ENCODE data around the gene DCLK1. TPM values are rescaled to one million over a fixed set of nuclear protein-coding genes. Genes with fewer than 3 reads are reported as not detected.

Gene DCLK1
- total RNA-seq, 1 experiment from 2014 or later, result not detected

GRCh38 chr13:36061054-36061453 lies 70.1 kb downstream of the DCLK1 start:
- H3K4me3 ChIP-seq (ENCODE audit: low read depth in 2 of 2, low read length in 2 of 2), result no peak overlapping the region
- BruUV-seq (replicated peaks), result no TSS peak
- H3K4me1 ChIP-seq (ENCODE audit: control insufficient read depth, insufficient read depth, low read length), result no peaks in the 10 kb centered on the region
- DNase-seq (ENCODE audit: low read depth, low spot score), result no peak
- H3K27me3 ChIP-seq (ENCODE audit: control insufficient read depth, insufficient read depth, low read length), result no peaks in the 10 kb centered on the region
- ATAC-seq, result no peak
- TF ChIP-seq CTCF (IDR thresholded peaks at IDR 0.05) (no peak), POLR2AphosphoS5 (IDR thresholded peaks at IDR 0.05; ENCODE audit: low read depth, low read length) (no peak), SIN3A (IDR thresholded peaks at IDR 0.05; ENCODE audit: borderline replicate concordance, insufficient read depth, low read depth, low read length) (no peak), TCF7L2 (IDR thresholded peaks at IDR 0.05; ENCODE audit: low read depth, low read length) (no peak), REST (IDR thresholded peaks at IDR 0.05; ENCODE audit: insufficient read depth in 1 of 2, low read depth in 2 of 2, low read length in 1 of 2) (no peak)
- intact Hi-C loops (cut with micrococcal nuclease; ENCODE audit: unreplicated experiment) (no loop called here), in situ Hi-C loops (cut with HindIII; ENCODE audit: low pct_unique_long_range_greater_than_20kb, low sequenced_read_pairs) (no loop called here)
- ChIA-PET CTCF (no interaction called here), POLR2A (no interaction called here)
- H3K36me3 ChIP-seq (ENCODE audit: control insufficient read depth, insufficient read depth, low read length), result no peaks in the 10 kb centered on the region
- H3K27ac ChIP-seq (ENCODE audit: low read length), result no peak overlapping the region
- no peaks in the 10 kb centered on the region for H3K9me3 ChIP-seq (ENCODE audit: control insufficient read depth, insufficient read depth, low read depth, low read length)

- intact Hi-C loops (cut with micrococcal nuclease; ENCODE audit: unreplicated experiment) (no loop called here), in situ Hi-C loops (cut with HindIII; ENCODE audit: low pct_unique_long_range_greater_than_20kb, low sequenced_read_pairs) (no loop called here)
- ChIA-PET CTCF (no interaction called here), POLR2A (no interaction called here)
- BruUV-seq (replicated peaks), result no TSS peak
- no peaks in the 10 kb centered on the region for H3K9me3 ChIP-seq (ENCODE audit: control insufficient read depth, insufficient read depth, low read depth, low read length)
- no peak overlapping the region for H3K27ac ChIP-seq (ENCODE audit: low read length)
- TF ChIP-seq TCF7L2 (IDR thresholded peaks at IDR 0.05; ENCODE audit: low read depth, low read length) (no peak), CTCF (IDR thresholded peaks at IDR 0.05) (no peak), REST (IDR thresholded peaks at IDR 0.05; ENCODE audit: insufficient read depth in 1 of 2, low read depth in 2 of 2, low read length in 1 of 2) (no peak), SIN3A (IDR thresholded peaks at IDR 0.05; ENCODE audit: borderline replicate concordance, insufficient read depth, low read depth, low read length) (no peak), POLR2AphosphoS5 (IDR thresholded peaks at IDR 0.05; ENCODE audit: low read depth, low read length) (no peak)
- no peak overlapping the region for H3K4me3 ChIP-seq (ENCODE audit: low read depth in 2 of 2, low read length in 2 of 2)
- H3K4me1 ChIP-seq (ENCODE audit: control insufficient read depth, insufficient read depth, low read length), result no peaks in the 10 kb centered on the region
- DNase-seq (ENCODE audit: low read depth, low spot score), result no peak
- H3K27me3 ChIP-seq (ENCODE audit: control insufficient read depth, insufficient read depth, low read length), result no peaks in the 10 kb centered on the region
- ATAC-seq, result no peak
- no peaks in the 10 kb centered on the region for H3K36me3 ChIP-seq (ENCODE audit: control insufficient read depth, insufficient read depth, low read length)
These were observed 71.9 kb downstream of the DCLK1 start for GRCh38 chr13:36059321-36059720.
